Testis (tissue), 2 donors: ENCODE measurements around the gene LHX5.

Experiments used
- POLR2A ChIP-seq: fragments of 450-650 bp; IDR thresholded peaks from one replicate; pipeline ENCODE4 v1.6.1; 2017; ENCODE audit warnings: antibody characterized with exemption, mild to moderate bottlenecking, moderate library complexity
- TF ChIP-seq, protein P1 (sequence below), 3 experiments: fragments of 450-650 bp in 2 of 3; fragments of 200-600 bp in 1 of 3; sonication (generic) in 1 of 3; IDR thresholded peaks; one replicate each; pipeline ENCODE4 v1.5.1; 2016 to 2019; ENCODE audit warnings: antibody characterized with exemption in 3 of 3, mild to moderate bottlenecking in 2 of 3, moderate library complexity in 1 of 3

DNA sequence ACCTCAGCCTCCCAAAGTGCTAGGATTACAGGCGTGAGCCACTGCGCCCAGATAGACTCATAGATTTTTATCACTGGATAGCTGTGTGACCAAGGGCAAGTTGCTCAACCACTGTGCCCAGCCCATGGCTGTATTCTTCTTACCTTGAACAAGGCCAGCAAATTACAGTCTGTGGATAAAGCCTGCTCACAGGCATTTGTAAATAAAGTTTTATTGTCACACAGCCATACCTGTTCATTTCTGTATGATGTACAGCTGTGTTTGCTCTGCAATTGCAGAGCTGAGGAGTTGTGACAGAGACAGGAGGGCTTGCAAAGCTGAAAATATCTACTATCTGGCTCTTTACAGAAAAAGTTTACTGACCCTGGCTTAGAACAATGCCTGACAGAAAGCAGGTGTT lies 35.2 kb upstream of the LHX5 start:
- TF ChIP-seq POLR2A: no peak
- TF ChIP-seq, protein P1, sequence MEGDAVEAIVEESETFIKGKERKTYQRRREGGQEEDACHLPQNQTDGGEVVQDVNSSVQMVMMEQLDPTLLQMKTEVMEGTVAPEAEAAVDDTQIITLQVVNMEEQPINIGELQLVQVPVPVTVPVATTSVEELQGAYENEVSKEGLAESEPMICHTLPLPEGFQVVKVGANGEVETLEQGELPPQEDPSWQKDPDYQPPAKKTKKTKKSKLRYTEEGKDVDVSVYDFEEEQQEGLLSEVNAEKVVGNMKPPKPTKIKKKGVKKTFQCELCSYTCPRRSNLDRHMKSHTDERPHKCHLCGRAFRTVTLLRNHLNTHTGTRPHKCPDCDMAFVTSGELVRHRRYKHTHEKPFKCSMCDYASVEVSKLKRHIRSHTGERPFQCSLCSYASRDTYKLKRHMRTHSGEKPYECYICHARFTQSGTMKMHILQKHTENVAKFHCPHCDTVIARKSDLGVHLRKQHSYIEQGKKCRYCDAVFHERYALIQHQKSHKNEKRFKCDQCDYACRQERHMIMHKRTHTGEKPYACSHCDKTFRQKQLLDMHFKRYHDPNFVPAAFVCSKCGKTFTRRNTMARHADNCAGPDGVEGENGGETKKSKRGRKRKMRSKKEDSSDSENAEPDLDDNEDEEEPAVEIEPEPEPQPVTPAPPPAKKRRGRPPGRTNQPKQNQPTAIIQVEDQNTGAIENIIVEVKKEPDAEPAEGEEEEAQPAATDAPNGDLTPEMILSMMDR (IDR thresholded peaks at IDR 0.05): no peak
